ENCODE measurements around the gene GALNTL6. TPM values are rescaled to one million over a fixed set of nuclear protein-coding genes. Genes with fewer than 3 reads are reported as not detected.

The GALNTL6 gene
- total and polyA plus RNA-seq, 9 of the 15 experiments (the other 6 are each of a cell fraction or from before 2014, with no cell fraction given): 0.18 to 0.50 (median 0.29) TPM

- TF ChIP-seq ARID4B (CRISPR knock-in tag; IDR thresholded peaks at IDR 0.05) (no peak), GTF2B (IDR thresholded peaks at IDR 0.05; ENCODE audit: extremely low read depth, insufficient read length) (no peak), STAT5A (IDR thresholded peaks at IDR 0.05; ENCODE audit: borderline replicate concordance, low read length) (no peak), PRDM10 (IDR thresholded peaks at IDR 0.05; ENCODE audit: partially characterized antibody) (no peak), RBM25 (IDR thresholded peaks at IDR 0.05; ENCODE audit: low read depth, low read length, severe bottlenecking) (no peak), MAFK (IDR thresholded peaks at IDR 0.05; ENCODE audit: low read length) (no peak), HOMEZ (CRISPR knock-in tag; IDR thresholded peaks at IDR 0.05) (no peak), ARID1B (IDR thresholded peaks at IDR 0.05) (no peak)
Measured at GRCh38 chr4:172127168-172127567, 314.0 kb downstream of the GALNTL6 start (continued).

Measured in K562 (cell line).